Cardiac muscle cell (in vitro differentiated cells and primary cell): Measurements from ENCODE around the gene SOD2. TPM values are rescaled to one million over a fixed set of nuclear protein-coding genes. Genes with fewer than 3 reads are reported as not detected.
"Not testable (repeated sequence)": the region's sequence is repeated elsewhere in the genome, so short reads cannot be mapped to it uniquely, and the experiment has no call there.

ENCODE experiments used
- DNase-seq, 2 donors: peaks; one replicate each; pipeline versions ENCODE4 v3.0.0 to v3.0.0-alpha.2; 2010 to 2017; ENCODE audit warnings: low read depth in 1 of 2, low spot score in 1 of 2
- H3K27ac ChIP-seq: fragments of 200-600 bp; sonication (generic); 2 replicates; pipeline ENCODE4 v1.5.1; 2016
- H3K27me3 ChIP-seq: fragments of 200-600 bp; sonication (generic); 2 replicates; pipeline ENCODE4 v1.6.0; 2016; ENCODE audit warnings: control low read depth
- H3K36me3 ChIP-seq: fragments of 200-600 bp; sonication (generic); 2 replicates; pipeline ENCODE4 v1.5.1; 2016; ENCODE audit warnings: control low read depth
- H3K4me1 ChIP-seq: fragments of 200-600 bp; sonication (generic); 2 replicates; pipeline ENCODE4 v1.8.1; 2017; ENCODE audit warnings: low read depth, mild to moderate bottlenecking, mixed run types
- H3K4me3 ChIP-seq: fragments of 200-600 bp; sonication (generic); 2 replicates; pipeline ENCODE4 v1.5.1; 2016; ENCODE audit warnings: mild to moderate bottlenecking
- H3K9me3 ChIP-seq: fragments of 200-600 bp; sonication (generic); 2 replicates; pipeline ENCODE4 v1.5.1; 2017; ENCODE audit warnings: low read depth, mild to moderate bottlenecking, control low read depth
- CTCF ChIP-seq: IDR thresholded peaks from 2 replicates; pipeline ENCODE4 v1.5.1; 2012; ENCODE audit warnings: low read depth, mild to moderate bottlenecking, low read length
- polyA plus RNA-seq: library from polyadenylated mRNA; unstranded; fragments of >200 nt; fragmentation: Nextera tagmentation; extraction: Ambion mirVana; gene quantifications from 2 replicates; pipeline ENCODE4 v1.2.1, GENCODE V29; 2016
- total RNA-seq: library from RNA; depleted of rRNA; stranded (reverse); fragments of >200 nt; gene quantifications from 2 replicates; pipeline ENCODE4 v1.2.3, GENCODE V29; 2016

SOD2 gene
- total and polyA plus RNA-seq, 2 experiments from 2014 or later, result 156 to 172 TPM

- Histone ChIP-seq H3K27me3 (no peaks in the 10 kb centered on the region), H3K4me3 (no peak overlapping the region), H3K9me3 (no peaks in the 10 kb centered on the region), H3K27ac (no peak overlapping the region), H3K4me1 (peaks cover 24% of the 10 kb centered on the region), H3K36me3 (no peaks in the 10 kb centered on the region)
- DNase-seq, result no peak
- TF ChIP-seq CTCF, result no peak
Observed at GRCh38 chr6:159695984-159696383, 2.9 kb upstream of the SOD2 start.

- TF ChIP-seq CTCF, result no peak
- Histone ChIP-seq H3K36me3 (no peaks in the 10 kb centered on the region), H3K9me3 (no peaks in the 10 kb centered on the region), H3K4me3 (peak overlapping the region; percentile 90), H3K27me3 (no peaks in the 10 kb centered on the region), H3K4me1 (peaks cover 29% of the 10 kb centered on the region), H3K27ac (peak overlapping the region; percentile 99)
- peak; percentile 18 to 41 for DNase-seq
Observed at GRCh38 chr6:159693894-159694545, 979 bp upstream of the SOD2 start.

GRCh38 chr6:159692303-159693127 is 526 bp downstream of the SOD2 start:
- Histone ChIP-seq H3K9me3 (no peaks in the 10 kb centered on the region), H3K27ac (peak overlapping the region; percentile 99), H3K27me3 (no peaks in the 10 kb centered on the region), H3K4me3 (peak overlapping the region; percentile 90), H3K4me1 (peaks cover 29% of the 10 kb centered on the region), H3K36me3 (peaks cover 6% of the 10 kb centered on the region)
- peak; percentile 53 to 64 for DNase-seq
- TF ChIP-seq CTCF, result no peak

- H3K4me1 ChIP-seq, result peaks cover 29% of the 10 kb centered on the region
- peaks cover 11% of the 10 kb centered on the region for H3K36me3 ChIP-seq
- H3K4me3 ChIP-seq, result peak overlapping the region; percentile 90
- DNase-seq, result no peak
- peak overlapping the region; percentile 99 for H3K27ac ChIP-seq
- no peak for TF ChIP-seq CTCF
- H3K27me3 ChIP-seq, result no peaks in the 10 kb centered on the region
- H3K9me3 ChIP-seq, result no peaks in the 10 kb centered on the region
Observed at GRCh38 chr6:159691963-159692287, 1.1 kb downstream of the SOD2 start.

GRCh38 chr6:159691133-159691962 is 1.7 kb downstream of the SOD2 start:
- peak; percentile 22 to 95 for DNase-seq
- H3K27ac ChIP-seq, result peak overlapping the region; percentile 99
- peaks cover 14% of the 10 kb centered on the region for H3K36me3 ChIP-seq
- H3K4me1 ChIP-seq, result peaks cover 29% of the 10 kb centered on the region
- peak overlapping the region; percentile 90 for H3K4me3 ChIP-seq
- peak; percentile 71 for TF ChIP-seq CTCF
- H3K27me3 ChIP-seq, result no peaks in the 10 kb centered on the region
- H3K9me3 ChIP-seq, result no peaks in the 10 kb centered on the region

GRCh38 chr6:159690135-159690534 is 2.9 kb downstream of the SOD2 start:
- DNase-seq, H3K4me3 ChIP-seq, H3K27ac ChIP-seq, H3K9me3 ChIP-seq, H3K27me3 ChIP-seq: not testable (repeated sequence)
- peaks cover 29% of the 10 kb centered on the region for H3K4me1 ChIP-seq
- H3K36me3 ChIP-seq, result peaks cover 21% of the 10 kb centered on the region
